Measurements from ENCODE around the gene CLSTN2.

CLSTN2 gene

GRCh38 chr3:139985576-139985975, 50.6 kb downstream of the CLSTN2 start (continued):
- TF ChIP-seq ZNF707 (tag by site-specific recombination; IDR thresholded peaks at IDR 0.05) = no peak
- no peak for TF ChIP-seq WT1 (tag by site-specific recombination; IDR thresholded peaks at IDR 0.05)
- no peak for TF ChIP-seq ZNF596 (tag by site-specific recombination; IDR thresholded peaks at IDR 0.05)
- no peak for TF ChIP-seq ZNF398 (tag by site-specific recombination; IDR thresholded peaks at IDR 0.05)
- TF ChIP-seq ZNF639 (tag by site-specific recombination; IDR thresholded peaks at IDR 0.05) = no peak
- TF ChIP-seq ZNF423 (tag by site-specific recombination; IDR thresholded peaks at IDR 0.05) = no peak
- TF ChIP-seq, protein P1, sequence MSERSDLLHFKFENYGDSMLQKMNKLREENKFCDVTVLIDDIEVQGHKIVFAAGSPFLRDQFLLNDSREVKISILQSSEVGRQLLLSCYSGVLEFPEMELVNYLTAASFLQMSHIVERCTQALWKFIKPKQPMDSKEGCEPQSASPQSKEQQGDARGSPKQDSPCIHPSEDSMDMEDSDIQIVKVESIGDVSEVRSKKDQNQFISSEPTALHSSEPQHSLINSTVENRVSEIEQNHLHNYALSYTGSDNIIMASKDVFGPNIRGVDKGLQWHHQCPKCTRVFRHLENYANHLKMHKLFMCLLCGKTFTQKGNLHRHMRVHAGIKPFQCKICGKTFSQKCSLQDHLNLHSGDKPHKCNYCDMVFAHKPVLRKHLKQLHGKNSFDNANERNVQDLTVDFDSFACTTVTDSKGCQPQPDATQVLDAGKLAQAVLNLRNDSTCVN (tag by site-specific recombination; optimal IDR thresholded peaks at IDR 0.05) = no peak
- TF ChIP-seq ZNF548 (tag by site-specific recombination; IDR thresholded peaks at IDR 0.05) = no peak
- TF ChIP-seq ZNF660 (tag by site-specific recombination; IDR thresholded peaks at IDR 0.05) = no peak
- no peak for TF ChIP-seq ZNF433 (tag by site-specific recombination; IDR thresholded peaks at IDR 0.05; ENCODE audit: low read depth)
- no peak for TF ChIP-seq KLF10 (tag by site-specific recombination; IDR thresholded peaks at IDR 0.05)
- no peak for TF ChIP-seq ZNF473 (tag by site-specific recombination; IDR thresholded peaks at IDR 0.05)
- TF ChIP-seq ZNF768 (tag by site-specific recombination; IDR thresholded peaks at IDR 0.05) = no peak

DNA sequence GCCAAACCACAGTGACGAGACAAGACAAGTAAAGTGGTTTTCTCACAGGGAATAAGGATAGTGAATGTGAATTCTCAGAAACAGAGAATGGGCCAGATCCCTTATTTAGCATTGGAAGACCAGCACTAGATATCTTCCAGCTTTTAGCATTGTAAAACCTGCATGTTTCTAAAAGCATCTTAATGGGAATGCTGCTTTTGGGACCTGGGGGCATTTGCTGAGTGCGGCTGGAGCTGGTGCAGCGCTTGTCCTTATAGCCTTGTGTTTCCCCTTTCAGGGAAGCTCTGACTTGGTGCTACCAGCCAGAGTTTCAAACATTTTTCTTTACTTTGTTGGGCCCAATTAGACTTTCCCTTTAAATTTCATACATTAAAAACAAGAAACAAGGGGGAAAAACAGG, 52.9 kb downstream of the CLSTN2 start:
- no peaks in the 10 kb centered on the region for H3K9me3 ChIP-seq (ENCODE audit: control insufficient read depth, insufficient read depth, low read depth, low read length)
- no peak overlapping the region for H3K4me3 ChIP-seq (ENCODE audit: low read depth, low read length)
- ChIA-PET POLR2A (no interaction called here), CTCF (no interaction called here)
- H3K27ac ChIP-seq (ENCODE audit: extremely low read depth, low read depth, low read length) = no peak overlapping the region
- H3K4me1 ChIP-seq (ENCODE audit: control insufficient read depth, insufficient read depth, low read length) = no peaks in the 10 kb centered on the region
- TF ChIP-seq, protein P2, sequence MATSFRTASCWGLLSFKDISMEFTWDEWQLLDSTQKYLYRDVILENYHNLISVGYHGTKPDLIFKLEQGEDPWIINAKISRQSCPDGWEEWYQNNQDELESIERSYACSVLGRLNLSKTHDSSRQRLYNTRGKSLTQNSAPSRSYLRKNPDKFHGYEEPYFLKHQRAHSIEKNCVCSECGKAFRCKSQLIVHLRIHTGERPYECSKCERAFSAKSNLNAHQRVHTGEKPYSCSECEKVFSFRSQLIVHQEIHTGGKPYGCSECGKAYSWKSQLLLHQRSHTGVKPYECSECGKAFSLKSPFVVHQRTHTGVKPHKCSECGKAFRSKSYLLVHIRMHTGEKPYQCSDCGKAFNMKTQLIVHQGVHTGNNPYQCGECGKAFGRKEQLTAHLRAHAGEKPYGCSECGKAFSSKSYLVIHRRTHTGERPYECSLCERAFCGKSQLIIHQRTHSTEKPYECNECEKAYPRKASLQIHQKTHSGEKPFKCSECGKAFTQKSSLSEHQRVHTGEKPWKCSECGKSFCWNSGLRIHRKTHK (tag by site-specific recombination; IDR thresholded peaks at IDR 0.05) = no peak
- TF ChIP-seq ZNF560 (tag by site-specific recombination; IDR thresholded peaks at IDR 0.05; ENCODE audit: borderline replicate concordance) (no peak), ZNF830 (tag by site-specific recombination; IDR thresholded peaks at IDR 0.05; ENCODE audit: low read depth) (no peak), ZNF398 (tag by site-specific recombination; IDR thresholded peaks at IDR 0.05) (no peak), ZNF473 (tag by site-specific recombination; IDR thresholded peaks at IDR 0.05) (no peak), ZBTB11 (tag by site-specific recombination; conservative IDR thresholded peaks at IDR 0.05; ENCODE audit: low read depth) (no peak), PRDM10 (tag by site-specific recombination; IDR thresholded peaks at IDR 0.05) (no peak), ZNF394 (tag by site-specific recombination; IDR thresholded peaks at IDR 0.05; ENCODE audit: borderline replicate concordance) (no peak), ZNF16 (tag by site-specific recombination; IDR thresholded peaks at IDR 0.05; ENCODE audit: low read depth) (no peak)
- H3K36me3 ChIP-seq (ENCODE audit: control insufficient read depth in 2 of 2, insufficient read depth in 1 of 2, low read length in 2 of 2) = no peaks in the 10 kb centered on the region

Data from HEK293 (cell line).